ENCODE results near the gene SNTG2.

The SNTG2 gene

GRCh38 chr2:926896-927295, 23.8 kb upstream of the SNTG2 start:
- no peak for DNase-seq (ENCODE audit: extremely low read depth, low read depth)
- no peak for TF ChIP-seq CTCF (IDR thresholded peaks at IDR 0.05; ENCODE audit: low read depth, low read length)

- no peak for DNase-seq (ENCODE audit: extremely low read depth, low read depth)
These were observed 21.5 kb upstream of the SNTG2 start for GRCh38 chr2:929011-929735.

GRCh38 chr2:929925-930324, 20.7 kb upstream of the SNTG2 start:
- TF ChIP-seq CTCF (IDR thresholded peaks at IDR 0.05; ENCODE audit: low read depth, low read length) = no peak
- DNase-seq (ENCODE audit: extremely low read depth, low read depth) = no peak

More at GRCh38 chr2:929011-929735, 21.5 kb upstream of the SNTG2 start:
- TF ChIP-seq CTCF (IDR thresholded peaks at IDR 0.05; ENCODE audit: low read depth, low read length) = no peak

- DNase-seq (ENCODE audit: extremely low read depth, low read depth) = no peak
- no peak for TF ChIP-seq CTCF (IDR thresholded peaks at IDR 0.05; ENCODE audit: low read depth, low read length)
These were observed 19.7 kb upstream of the SNTG2 start for GRCh38 chr2:930935-931334.

- DNase-seq (ENCODE audit: extremely low read depth, low read depth) = no peak
- no peak for TF ChIP-seq CTCF (IDR thresholded peaks at IDR 0.05; ENCODE audit: low read depth, low read length)
These were observed 18.1 kb upstream of the SNTG2 start for GRCh38 chr2:932320-933115.

- no peak for DNase-seq (ENCODE audit: extremely low read depth, low read depth)
- no peak for TF ChIP-seq CTCF (IDR thresholded peaks at IDR 0.05; ENCODE audit: low read depth, low read length)
These were observed 16.8 kb upstream of the SNTG2 start for GRCh38 chr2:933734-934295.

GRCh38 chr2:937530-937929, 13.1 kb upstream of the SNTG2 start:
- no peak for TF ChIP-seq CTCF (IDR thresholded peaks at IDR 0.05; ENCODE audit: low read depth, low read length)
- DNase-seq (ENCODE audit: extremely low read depth, low read depth) = no peak
